ENCODE results near the gene ASNSD1. TPM values are rescaled to one million over a fixed set of nuclear protein-coding genes. Genes with fewer than 3 reads are reported as not detected.
"Not testable (repeated sequence)": the region's sequence is repeated elsewhere in the genome, so short reads cannot be mapped to it uniquely, and the experiment has no call there.

ASNSD1 gene
- total RNA-seq, 2 experiments from 2014 or later: 37.0 to 39.8 TPM

- ATAC-seq (ENCODE audit: low read depth) (no peak), DNase-seq (no peak)
- no peak overlapping the region for H3K27ac Mint-ChIP-seq
- no peaks in the 10 kb centered on the region for H3K9me3 Mint-ChIP-seq
- H3K27me3 Mint-ChIP-seq: peaks cover 3% of the 10 kb centered on the region
- H3K36me3 Mint-ChIP-seq: no peaks in the 10 kb centered on the region
- peaks cover under 1% of the 10 kb centered on the region for H3K4me1 Mint-ChIP-seq
- no peak overlapping the region for H3K4me3 Mint-ChIP-seq
- POLR2A ChIA-PET: no interaction called here
Measured at GRCh38 chr2:189631849-189632248, 29.4 kb upstream of the ASNSD1 start.

GRCh38 chr2:189633392-189633811 is 27.9 kb upstream of the ASNSD1 start:
- no peaks in the 10 kb centered on the region for H3K9me3 Mint-ChIP-seq
- no peak overlapping the region for H3K4me3 Mint-ChIP-seq
- H3K27ac Mint-ChIP-seq: no peak overlapping the region
- H3K36me3 Mint-ChIP-seq: no peaks in the 10 kb centered on the region
- POLR2A ChIA-PET: no interaction called here
- ATAC-seq (ENCODE audit: low read depth): no peak
- DNase-seq: no peak
- peaks cover 3% of the 10 kb centered on the region for H3K27me3 Mint-ChIP-seq
- H3K4me1 Mint-ChIP-seq: peaks cover 2% of the 10 kb centered on the region

- POLR2A ChIA-PET: no interaction called here
- H3K36me3 Mint-ChIP-seq: no peaks in the 10 kb centered on the region
- H3K9me3 Mint-ChIP-seq: peaks cover 1% of the 10 kb centered on the region
- DNase-seq: no peak
- no peak overlapping the region for H3K4me3 Mint-ChIP-seq
- peaks cover 2% of the 10 kb centered on the region for H3K4me1 Mint-ChIP-seq
- H3K27me3 Mint-ChIP-seq: no peaks in the 10 kb centered on the region
- no peak overlapping the region for H3K27ac Mint-ChIP-seq
- no peak for ATAC-seq (ENCODE audit: low read depth)
Measured at GRCh38 chr2:189635353-189635752, 25.9 kb upstream of the ASNSD1 start.

GRCh38 chr2:189638301-189639006 is 22.8 kb upstream of the ASNSD1 start:
- Mint-ChIP-seq H3K27me3 (no peaks in the 10 kb centered on the region), H3K9me3 (peaks cover 1% of the 10 kb centered on the region), H3K4me3 (no peak overlapping the region), H3K27ac (no peak overlapping the region), H3K36me3 (no peaks in the 10 kb centered on the region), H3K4me1 (peaks cover 2% of the 10 kb centered on the region)
- DNase-seq (no peak), ATAC-seq (ENCODE audit: low read depth) (no peak)
- POLR2A ChIA-PET: no interaction called here

- H3K27ac Mint-ChIP-seq: no peak overlapping the region
- H3K4me1 Mint-ChIP-seq: peaks cover 2% of the 10 kb centered on the region
- DNase-seq: no peak
- POLR2A ChIA-PET: no interaction called here
- no peak overlapping the region for H3K4me3 Mint-ChIP-seq
- no peak for ATAC-seq (ENCODE audit: low read depth)
- H3K9me3 Mint-ChIP-seq: peaks cover 1% of the 10 kb centered on the region
- H3K36me3 Mint-ChIP-seq: no peaks in the 10 kb centered on the region
- H3K27me3 Mint-ChIP-seq: no peaks in the 10 kb centered on the region
Measured at GRCh38 chr2:189639007-189639609, 22.2 kb upstream of the ASNSD1 start.

GRCh38 chr2:189641002-189641401 is 20.3 kb upstream of the ASNSD1 start:
- peaks cover 2% of the 10 kb centered on the region for H3K4me1 Mint-ChIP-seq
- POLR2A ChIA-PET: no interaction called here
- H3K4me3 Mint-ChIP-seq: no peak overlapping the region
- ATAC-seq (ENCODE audit: low read depth) (no peak), DNase-seq (no peak)
- peak overlapping the region; percentile 4 for H3K27ac Mint-ChIP-seq
- no peaks in the 10 kb centered on the region for H3K27me3 Mint-ChIP-seq
- H3K9me3 Mint-ChIP-seq: peaks cover 1% of the 10 kb centered on the region
- no peaks in the 10 kb centered on the region for H3K36me3 Mint-ChIP-seq

GRCh38 chr2:189641590-189641989 is 19.7 kb upstream of the ASNSD1 start:
- H3K36me3 Mint-ChIP-seq: no peaks in the 10 kb centered on the region
- H3K27ac Mint-ChIP-seq: no peak overlapping the region
- DNase-seq (no peak), ATAC-seq (ENCODE audit: low read depth) (no peak)
- POLR2A ChIA-PET: no interaction called here
- peaks cover 2% of the 10 kb centered on the region for H3K4me1 Mint-ChIP-seq
- H3K9me3 Mint-ChIP-seq: peaks cover 1% of the 10 kb centered on the region
- no peak overlapping the region for H3K4me3 Mint-ChIP-seq
- no peaks in the 10 kb centered on the region for H3K27me3 Mint-ChIP-seq

GRCh38 chr2:189646521-189646920 is 14.7 kb upstream of the ASNSD1 start:
- POLR2A ChIA-PET: no interaction called here
- no peaks in the 10 kb centered on the region for H3K36me3 Mint-ChIP-seq
- no peaks in the 10 kb centered on the region for H3K4me1 Mint-ChIP-seq
- no peak for DNase-seq
- no peak overlapping the region for H3K4me3 Mint-ChIP-seq
- no peaks in the 10 kb centered on the region for H3K27me3 Mint-ChIP-seq
- no peak for ATAC-seq (ENCODE audit: low read depth)
- no peak overlapping the region for H3K27ac Mint-ChIP-seq
- peaks cover 7% of the 10 kb centered on the region for H3K9me3 Mint-ChIP-seq

DNA sequence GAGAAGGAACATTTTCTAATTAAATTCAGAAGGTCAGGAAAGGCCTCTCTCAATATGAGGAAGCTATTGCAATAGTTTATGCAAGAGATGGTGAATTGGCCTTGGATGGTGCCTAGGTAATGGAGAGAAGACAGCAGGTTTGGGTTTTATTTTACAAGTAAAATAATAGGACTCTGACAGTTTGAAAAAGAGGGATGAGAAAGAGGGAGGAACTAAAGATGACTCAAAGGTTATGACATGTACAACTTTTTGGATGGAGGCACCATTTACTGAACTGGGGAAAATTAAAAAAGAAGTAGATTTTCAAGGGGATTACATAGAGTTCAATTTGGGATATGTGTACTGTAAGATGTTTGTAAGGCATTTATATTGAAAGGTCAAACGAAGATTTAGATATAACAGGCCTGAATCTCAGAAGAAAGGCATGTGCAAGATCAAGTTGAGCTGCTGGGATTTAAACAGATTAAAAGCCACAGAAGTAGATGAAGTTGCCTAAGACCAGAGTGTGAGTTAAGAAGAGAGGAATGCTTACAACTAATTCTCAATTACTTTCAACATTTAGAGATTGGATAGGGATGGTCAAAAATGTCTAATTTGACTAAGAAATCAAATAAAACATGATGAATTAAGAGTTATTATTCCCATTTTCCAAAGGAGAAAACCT is 12.3 kb upstream of the ASNSD1 start:
- H3K27ac Mint-ChIP-seq: no peak overlapping the region
- H3K36me3 Mint-ChIP-seq: peaks cover 9% of the 10 kb centered on the region
- ATAC-seq (ENCODE audit: low read depth) (no peak), DNase-seq (no peak)
- POLR2A ChIA-PET: no interaction called here
- H3K27me3 Mint-ChIP-seq: no peaks in the 10 kb centered on the region
- H3K9me3 Mint-ChIP-seq: peaks cover 16% of the 10 kb centered on the region
- H3K4me3 Mint-ChIP-seq: no peak overlapping the region
- H3K4me1 Mint-ChIP-seq: no peaks in the 10 kb centered on the region

DNA sequence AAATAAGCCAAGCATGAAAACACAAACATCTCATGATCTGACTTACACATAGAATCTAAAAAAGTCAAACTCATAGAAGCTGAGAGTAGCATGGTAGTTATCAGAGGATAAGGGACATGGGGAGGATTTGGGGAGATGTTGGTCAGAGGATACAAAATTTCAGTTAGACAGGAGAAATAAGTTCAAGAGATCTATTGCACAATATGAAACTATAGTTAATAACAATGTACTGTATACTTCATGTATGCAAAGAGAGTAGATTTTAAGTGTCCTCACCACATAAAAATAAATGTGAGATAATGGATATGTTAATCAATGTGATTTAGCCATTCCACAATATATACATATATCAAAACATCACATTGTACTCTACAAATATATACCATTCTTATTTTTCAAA is 10.0 kb upstream of the ASNSD1 start:
- Mint-ChIP-seq H3K4me1 (peaks cover 7% of the 10 kb centered on the region), H3K36me3 (peaks cover 9% of the 10 kb centered on the region), H3K9me3 (peaks cover 18% of the 10 kb centered on the region), H3K27ac (no peak overlapping the region), H3K27me3 (no peaks in the 10 kb centered on the region), H3K4me3 (no peak overlapping the region)
- ATAC-seq (ENCODE audit: low read depth): no peak
- no peak for DNase-seq
- POLR2A ChIA-PET: no interaction called here

DNA sequence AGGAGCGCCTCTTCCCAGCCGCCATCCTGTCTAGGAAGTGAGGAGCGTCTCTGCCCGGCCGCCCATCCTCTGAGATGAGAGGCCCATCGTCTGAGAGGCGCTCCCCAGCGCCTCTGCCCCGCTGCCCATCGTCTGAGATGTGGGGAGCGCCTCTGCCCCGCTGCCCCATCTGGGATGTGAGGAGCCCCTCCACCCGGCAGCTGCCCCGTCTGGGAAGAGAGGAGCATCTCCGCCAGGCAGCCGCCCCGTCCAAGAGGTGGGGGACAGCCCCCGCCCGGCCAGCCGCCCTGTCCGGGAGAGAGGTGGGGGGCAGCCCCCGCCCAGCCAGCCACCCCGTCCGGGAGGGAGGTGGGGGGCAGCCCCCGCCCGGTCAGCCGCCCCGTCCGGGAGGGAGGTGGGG is 7.8 kb upstream of the ASNSD1 start:
- POLR2A ChIA-PET; H3K27me3 Mint-ChIP-seq; DNase-seq; H3K36me3 Mint-ChIP-seq; H3K4me3 Mint-ChIP-seq; H3K27ac Mint-ChIP-seq; ATAC-seq (ENCODE audit: low read depth): not testable (repeated sequence)
- Mint-ChIP-seq H3K9me3 (peaks cover 18% of the 10 kb centered on the region), H3K4me1 (peaks cover 21% of the 10 kb centered on the region)

DNA sequence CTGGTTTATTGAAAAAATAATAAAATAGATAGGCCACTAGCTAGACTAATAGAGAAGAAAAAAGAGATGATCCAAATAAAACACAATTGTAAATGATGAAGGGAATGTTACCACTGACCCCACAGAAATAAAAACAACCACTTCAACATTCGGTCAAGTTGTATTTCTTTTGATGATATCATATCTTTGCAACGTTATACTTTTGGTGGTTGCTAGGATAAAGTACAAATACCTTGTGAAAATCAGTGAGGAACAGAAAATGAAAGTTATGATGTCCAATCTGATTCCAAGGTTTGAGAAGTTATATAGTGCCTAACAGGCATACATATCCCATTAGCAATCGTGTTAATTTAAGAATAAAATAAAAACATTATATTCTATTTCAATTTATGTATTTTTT is 6.6 kb upstream of the ASNSD1 start:
- no peak for ATAC-seq (ENCODE audit: low read depth)

GRCh38 chr2:189657867-189658266 is 3.4 kb upstream of the ASNSD1 start:
- Mint-ChIP-seq H3K9me3 (peaks cover 2% of the 10 kb centered on the region), H3K27ac (peak overlapping the region; percentile 87), H3K27me3 (no peaks in the 10 kb centered on the region), H3K4me3 (peak overlapping the region; percentile 70), H3K4me1 (peaks cover 27% of the 10 kb centered on the region), H3K36me3 (no peaks in the 10 kb centered on the region)
- peak; percentile 53 for DNase-seq
- POLR2A ChIA-PET: interaction anchor here (0.7 to 1.6 kb wide), 3 partner anchors 12 to 105 kb away, joined by 3 to 15 read pairs (median 8); partner anchors contain the start of genes OSGEPL1 and SLC40A1
- peak; percentile 52 for ATAC-seq (ENCODE audit: low read depth)

More for the DNA sequence above, 6.6 kb upstream of the ASNSD1 start:
- POLR2A ChIA-PET: no interaction called here
- no peak overlapping the region for H3K4me3 Mint-ChIP-seq
- H3K4me1 Mint-ChIP-seq: peaks cover 26% of the 10 kb centered on the region
- H3K27ac Mint-ChIP-seq: no peak overlapping the region
- no peak for DNase-seq
- H3K27me3 Mint-ChIP-seq: no peaks in the 10 kb centered on the region
- H3K9me3 Mint-ChIP-seq: peaks cover 18% of the 10 kb centered on the region
- peaks cover 9% of the 10 kb centered on the region for H3K36me3 Mint-ChIP-seq

All from activated naive CD8-positive, alpha-beta T cell treated with anti-CD3 and anti-CD28 coated beads, Interleukin-2, amount 10 ng/mL, durations not matched to agents 7 days and 5 days (primary cell).